GM12878 (cell line): Measurements from ENCODE around the gene RASGRF2. TPM values are rescaled to one million over a fixed set of nuclear protein-coding genes. Genes with fewer than 3 reads are reported as not detected.

ENCODE experiments used
- ATAC-seq: fragments of 200-7000 bp; cut with Tn5 transposase; 3 replicates; pipeline ENCODE4 v1.9.1; 2020; ENCODE audit warnings: mild to moderate bottlenecking, moderate library complexity
- BruUV-seq: library from RNA; stranded (reverse); fragments of 400-500 nt; replicated peaks from 2 replicates; lab custom pipeline; 2021; lab: Mats Ljungman, UMichigan
- CTCF ChIA-PET: fragments of 300-600 bp; sonication (Branson Sonifier 250); formaldehyde crosslinking; extraction: SDS; loops from one replicate; lab custom pipeline; 2021; ENCODE audit warnings: inconsistent platforms; lab: Yijun Ruan, JAX
- POLR2A ChIA-PET: fragments of 350-600 bp; formaldehyde crosslinking; extraction: SDS; loops from one replicate; lab custom pipeline; 2021; ENCODE audit warnings: inconsistent platforms; lab: Charles Lee
- RAD21 ChIA-PET: fragments of 300-600 bp; sonication (Branson Sonifier 250); formaldehyde crosslinking; loops from one replicate; lab custom pipeline; 2023; ENCODE audit warnings: antibody characterized with exemption; ENCODE audit not compliant: unreplicated experiment; lab: Charles Lee
- SMC1A ChIA-PET: fragments of 300-600 bp; sonication (Branson Sonifier 250); formaldehyde crosslinking; loops from one replicate; lab custom pipeline; 2023; ENCODE audit not compliant: unreplicated experiment, uncharacterized antibody; lab: Charles Lee
- DNase-seq: peaks from one replicate; pipeline ENCODE4 v3.0.0-alpha.2; 2011; ENCODE audit warnings: low read depth, low spot score
- FAIRE-seq: peaks from 3 replicates; lab custom pipeline; 2011; peaks lifted over from hg19 to GRCh38; lab: Jason Lieb, UNC
- H2AFZ ChIP-seq: 2 replicates; pipeline ENCODE4 v1.6.0; 2011; ENCODE audit warnings: low read depth, low read length, control low read depth; ENCODE audit not compliant: control insufficient read depth
- H3K27ac ChIP-seq: 2 replicates; pipeline ENCODE4 v1.5.1; 2011; ENCODE audit warnings: control low read depth; ENCODE audit not compliant: control insufficient read depth, insufficient read depth
- H3K27me3 ChIP-seq, 2 experiments: replicated peaks in 1 of 2; 2 replicates each; pipeline versions ENCODE4 v1.6.0 to v1.6.1; 2011; ENCODE audit warnings: low read length in 1 of 2; ENCODE audit not compliant: control insufficient read depth in 2 of 2, insufficient read depth in 2 of 2
- H3K36me3 ChIP-seq, 2 experiments: 2 replicates each; pipeline ENCODE4 v1.5.1; 2011; ENCODE audit warnings: low read length in 1 of 2; ENCODE audit not compliant: control insufficient read depth in 2 of 2, insufficient read depth in 2 of 2
- H3K4me1 ChIP-seq: 2 replicates; pipeline ENCODE4 v1.6.1; 2011; ENCODE audit warnings: mild to moderate bottlenecking, low read length, moderate library complexity, mixed read lengths; ENCODE audit not compliant: control insufficient read depth, insufficient read depth
- H3K4me2 ChIP-seq: 2 replicates; pipeline ENCODE4 v1.6.0; 2011; ENCODE audit warnings: control low read depth; ENCODE audit not compliant: control insufficient read depth, insufficient read depth
- H3K4me3 ChIP-seq: fragments of 200-600 bp; sonication (generic); 2 replicates; pipeline ENCODE4 v1.5.1; 2016
- H3K79me2 ChIP-seq: 2 replicates; pipeline ENCODE4 v1.6.0; 2011; ENCODE audit warnings: low read length; ENCODE audit not compliant: control insufficient read depth, insufficient read depth
- H3K9ac ChIP-seq: 2 replicates; pipeline ENCODE4 v1.8.0; 2011; ENCODE audit warnings: low read length, control low read depth, mixed read lengths; ENCODE audit not compliant: control insufficient read depth, insufficient read depth
- H3K9me3 ChIP-seq: replicated peaks from 3 replicates; pipeline ENCODE4 v1.5.1; 2011; ENCODE audit warnings: mild to moderate bottlenecking, low read length; ENCODE audit not compliant: control insufficient read depth, insufficient read depth
- H4K20me1 ChIP-seq: 2 replicates; pipeline ENCODE4 v1.6.0; 2011; ENCODE audit not compliant: control insufficient read depth, insufficient read depth
- BACH1 ChIP-seq: fragments of 450-650 bp; IDR thresholded peaks from 2 replicates; pipeline ENCODE4 v1.6.1; 2017; ENCODE audit warnings: mild to moderate bottlenecking, borderline replicate concordance
- CEBPZ ChIP-seq: fragments of 150-350 bp; IDR thresholded peaks from 2 replicates; pipeline ENCODE4 v1.6.1; 2016; ENCODE audit warnings: low read depth, low read length
- ETV6 ChIP-seq, 2 experiments: fragments of 450-650 bp in 1 of 2; IDR thresholded peaks in 1 of 2; conservative IDR thresholded peaks in 1 of 2; 2 replicates each; pipeline ENCODE4 v1.6.1; 2014; ENCODE audit warnings: antibody characterized with exemption in 1 of 2, borderline replicate concordance in 1 of 2, low read depth in 1 of 2, mild to moderate bottlenecking in 1 of 2, moderate library complexity in 1 of 2
- FOXK2 ChIP-seq: fragments of 450-650 bp; IDR thresholded peaks from 2 replicates; pipeline ENCODE4 v1.6.1; 2017; ENCODE audit warnings: mild to moderate bottlenecking, moderate library complexity
- LARP7 ChIP-seq: fragments of 450-650 bp; IDR thresholded peaks from 2 replicates; pipeline ENCODE4 v1.6.1; 2017; ENCODE audit warnings: mild to moderate bottlenecking
- MAX ChIP-seq: IDR thresholded peaks from 2 replicates; pipeline ENCODE4 v1.6.1; 2012; ENCODE audit warnings: low read depth, low read length, improper control_type of control experiment
- MXI1 ChIP-seq: fragments of 150-350 bp; IDR thresholded peaks from 2 replicates; pipeline ENCODE4 v1.6.1; 2011; ENCODE audit warnings: low read depth, mild to moderate bottlenecking, inconsistent platforms, low read length, improper control_type of control experiment
- MYB ChIP-seq: fragments of 150-350 bp; IDR thresholded peaks from 2 replicates; pipeline ENCODE4 v1.6.1; 2014; ENCODE audit warnings: mild to moderate bottlenecking, low read depth, low read length, borderline replicate concordance
- RELA ChIP-seq: fragments of 450-650 bp; IDR thresholded peaks from 2 replicates; pipeline ENCODE4 v1.8.0; 2014; ENCODE audit warnings: borderline replicate concordance; ENCODE audit not compliant: partially characterized antibody
- SRF ChIP-seq, 2 experiments: IDR thresholded peaks; 2 replicates each; pipeline ENCODE4 v1.6.1; 2011; ENCODE audit warnings: low read depth in 2 of 2, low read length in 2 of 2, mild to moderate bottlenecking in 1 of 2, moderate library complexity in 1 of 2
- TCF12 ChIP-seq: IDR thresholded peaks from 2 replicates; pipeline ENCODE4 v1.6.1; 2011; ENCODE audit warnings: low read depth, mild to moderate bottlenecking, low read length
- YY1 ChIP-seq: IDR thresholded peaks from 2 replicates; pipeline ENCODE4 v1.6.1; 2011; ENCODE audit warnings: low read depth, mild to moderate bottlenecking, low read length
- ZNF217 ChIP-seq: fragments of 450-650 bp; IDR thresholded peaks from 2 replicates; pipeline ENCODE4 v1.6.1; 2017; ENCODE audit warnings: antibody characterized with exemption, mild to moderate bottlenecking
- WGBS: methylation state at CpG from one replicate; pipeline ENCODE4 v1.1.6; 2016; ENCODE audit warnings: low lambda C conversion rate; ENCODE audit not compliant: insufficient replicate concordance, insufficient coverage; ENCODE audit errors: missing lambda C conversion rate; 5-methylcytosine and 5-hydroxymethylcytosine counted together
- in situ Hi-C: fragments of 300-500 bp; cut with MboI; formaldehyde crosslinking; loops from 9 replicates; pipeline ENCODE4 v1.14.3; 2018; ENCODE audit warnings: mixed read lengths
- intact Hi-C: fragments of 100-400 bp; cut with micrococcal nuclease; formaldehyde crosslinking; loops from one replicate; pipeline ENCODE4 v1.14.2; 2022; ENCODE audit not compliant: unreplicated experiment
- polyA plus RNA-seq, 11 experiments: library from polyadenylated mRNA; depleted of rRNA in 4 of 11; unstranded in 6 of 11; stranded (reverse) in 5 of 11; fragments of >200 nt; fragmentation: Nextera tagmentation in 4 of 11; fragmentation: Illumina TruSeq in 1 of 11; extraction: Ambion mirVana in 4 of 11; extraction: Trizol in 1 of 11; gene quantifications; 1 replicate in 1 of 11; 2 replicates in 10 of 11; pipeline versions ENCODE4 v1.2.1 to v1.2.3, GENCODE V29; 2011 to 2016; ENCODE audit warnings: inconsistent platforms in 2 of 11, missing spikeins in 2 of 11, low read depth in 1 of 11
- total RNA-seq, 4 experiments: library from RNA; depleted of rRNA in 3 of 4; stranded (reverse); fragments of >200 nt in 3 of 4; fragmentation: Illumina TruSeq in 1 of 4; extraction: Trizol in 1 of 4; gene quantifications; 2 replicates each; pipeline versions ENCODE4 v1.2.1 to v1.2.3, GENCODE V29; 2013 to 2021

RASGRF2 gene
- total and polyA plus RNA-seq, 10 of the 15 experiments (the other 5 are each of a cell fraction or from before 2014, with no cell fraction given): 0.05 to 0.24 (median 0.07) TPM

GRCh38 chr5:81045389-81045807 lies 85.2 kb downstream of the RASGRF2 start:
- H3K27me3 ChIP-seq: 0 out of 4 replicates have a peak, but pooled peaks cover 0 to 1% of the 10 kb centered on the region in 2 experiments
- no peaks in the 10 kb centered on the region for H3K79me2 ChIP-seq
- FAIRE-seq: no peak
- H3K9ac ChIP-seq: no peak overlapping the region
- H2AFZ ChIP-seq: no peak overlapping the region
- ChIA-PET SMC1A (no interaction called here), CTCF (no interaction called here), RAD21 (no interaction called here), POLR2A (no interaction called here)
- H3K9me3 ChIP-seq: no peaks in the 10 kb centered on the region
- no peak overlapping the region for H3K27ac ChIP-seq
- ATAC-seq: no peak
- no peak overlapping the region for H3K4me2 ChIP-seq
- no peak overlapping the region for H3K4me3 ChIP-seq
- no TSS peak for BruUV-seq
- no peaks in the 10 kb centered on the region for H3K36me3 ChIP-seq
- in situ Hi-C loops (no loop called here), intact Hi-C loops (no loop called here)
- no peaks in the 10 kb centered on the region for H3K4me1 ChIP-seq
- no peak for DNase-seq
- no peak for TF ChIP-seq SRF (IDR thresholded peaks at IDR 0.05; ENCODE audit: low read depth in 2 of 2, low read length in 2 of 2)
- H4K20me1 ChIP-seq: no peaks in the 10 kb centered on the region

- Histone ChIP-seq H3K4me1 (no peaks in the 10 kb centered on the region), H3K4me3 (no peak overlapping the region), H3K4me2 (no peak overlapping the region), H4K20me1 (no peaks in the 10 kb centered on the region), H3K36me3 (no peaks in the 10 kb centered on the region), H2AFZ (no peak overlapping the region), H3K9me3 (no peaks in the 10 kb centered on the region), H3K27ac (no peak overlapping the region), H3K27me3 (0 out of 4 replicates have a peak, but pooled peaks cover 0 to 1% of the 10 kb centered on the region in 2 experiments), H3K79me2 (no peaks in the 10 kb centered on the region), H3K9ac (no peak overlapping the region)
- no peak for DNase-seq
- BruUV-seq: no TSS peak
- FAIRE-seq: no peak
- CTCF ChIA-PET: no interaction called here
- no peak for ATAC-seq
- RAD21 ChIA-PET: no interaction called here
- in situ Hi-C loops: no loop called here
- intact Hi-C loops: no loop called here
- POLR2A ChIA-PET: interaction anchor here (0.6 kb wide), 1 partner anchor 361 kb away, joined by 6 read pairs; no protein-coding TSS in a partner anchor
- 31% methylated on average over 2 of the region's 2 CpGs for WGBS
- SMC1A ChIA-PET: no interaction called here
- TF ChIP-seq YY1 (no peak), ZNF217 (no peak), BACH1 (no peak), ETV6 (conservative IDR thresholded peaks at IDR 0.05 in 1 of 2, IDR thresholded peaks at IDR 0.05 in 1 of 2; ENCODE audit: borderline replicate concordance in 1 of 2, low read depth in 1 of 2) (no peak), LARP7 (no peak), RELA (no peak), MAX (no peak), TCF12 (no peak), FOXK2 (no peak), MYB (no peak), MXI1 (no peak), CEBPZ (no peak)
These were observed 85.9 kb downstream of the RASGRF2 start for GRCh38 chr5:81046041-81046440.
